Measurements from ENCODE around the gene LHFPL5.

GRCh38 chr6:35757456-35758123 lies 47.6 kb upstream of the LHFPL5 start:
- peak in 5 of 12 donors; percentile 7 to 43 (median 33) for TF ChIP-seq CTCF (IDR thresholded peaks at IDR 0.05)
- TF ChIP-seq POLR2A (IDR thresholded peaks at IDR 0.05) = no peak

All from heart left ventricle (tissue), 13 donors.